WTC11 (cell line): ENCODE data around the gene TRIP12.

ENCODE experiments used
- FOXJ3 ChIP-seq: sonication (generic); formaldehyde crosslinking; IDR thresholded peaks from 2 replicates; pipeline ENCODE4 v1.9.0; 2021; ENCODE audit warnings: missing genetic modification reagents, mild to moderate bottlenecking, borderline replicate concordance
- FOXK1 ChIP-seq: sonication (generic); formaldehyde crosslinking; IDR thresholded peaks from 2 replicates; pipeline ENCODE4 v1.8.0; 2022; ENCODE audit warnings: mild to moderate bottlenecking, moderate library complexity, missing genetic modification reagents
- FOXP1 ChIP-seq: sonication (generic); formaldehyde crosslinking; IDR thresholded peaks from 2 replicates; pipeline ENCODE4 v1.8.0; 2022; ENCODE audit warnings: missing genetic modification reagents, mild to moderate bottlenecking, moderate library complexity, borderline replicate concordance
- NR2C2 ChIP-seq: sonication (generic); formaldehyde crosslinking; IDR thresholded peaks from 2 replicates; pipeline ENCODE4 v1.8.0; 2022; ENCODE audit warnings: mild to moderate bottlenecking, missing genetic modification reagents
- STAT6 ChIP-seq: sonication (generic); formaldehyde crosslinking; conservative IDR thresholded peaks from 2 replicates; pipeline ENCODE4 v1.8.1; 2023; ENCODE audit warnings: mild to moderate bottlenecking, low read depth, missing genetic modification reagents, moderate library complexity
- ZNF263 ChIP-seq: sonication (generic); formaldehyde crosslinking; IDR thresholded peaks from 2 replicates; pipeline ENCODE4 v1.8.1; 2022; ENCODE audit warnings: low read depth, mild to moderate bottlenecking, moderate library complexity, missing genetic modification reagents
- TF ChIP-seq, protein P1 (sequence below): sonication (generic); formaldehyde crosslinking; conservative IDR thresholded peaks from 2 replicates; pipeline ENCODE4 v1.8.1; 2022; ENCODE audit warnings: mild to moderate bottlenecking, missing genetic modification reagents
- TF ChIP-seq, protein P2 (sequence below): sonication (generic); formaldehyde crosslinking; IDR thresholded peaks from 2 replicates; pipeline ENCODE4 v1.8.0; 2022; ENCODE audit warnings: mild to moderate bottlenecking, missing genetic modification reagents
- TF ChIP-seq, protein P3 (sequence below): fragments of 200-600 bp; IDR thresholded peaks from 2 replicates; pipeline ENCODE4 v1.8.0; 2022; ENCODE audit warnings: antibody characterized with exemption

DNA sequence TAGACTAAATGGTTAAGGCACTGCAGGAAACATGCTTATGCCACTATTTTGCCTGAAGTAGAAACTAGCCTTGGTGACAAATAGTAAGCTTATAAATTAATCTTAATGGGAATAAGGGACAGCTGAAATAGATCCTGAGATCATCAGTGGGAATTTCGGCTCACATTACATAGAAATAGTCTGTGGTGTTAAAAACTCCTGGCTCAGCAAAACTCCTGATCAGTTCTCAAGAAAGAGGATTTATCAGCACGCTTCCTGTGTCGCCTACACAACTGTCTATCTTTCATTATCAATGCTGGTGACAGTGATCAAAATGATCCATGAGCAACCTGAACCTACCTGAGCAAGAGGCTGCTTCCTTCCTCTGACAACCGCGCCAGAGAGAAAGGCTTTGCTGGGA lies 190.4 kb downstream of the TRIP12 start:
- TF ChIP-seq ZNF263 (CRISPR knock-in tag) (no peak), FOXJ3 (no peak), STAT6 (CRISPR knock-in tag) (no peak), NR2C2 (CRISPR knock-in tag) (no peak), FOXK1 (no peak), FOXP1 (CRISPR knock-in tag) (no peak)
- TF ChIP-seq, protein P1, sequence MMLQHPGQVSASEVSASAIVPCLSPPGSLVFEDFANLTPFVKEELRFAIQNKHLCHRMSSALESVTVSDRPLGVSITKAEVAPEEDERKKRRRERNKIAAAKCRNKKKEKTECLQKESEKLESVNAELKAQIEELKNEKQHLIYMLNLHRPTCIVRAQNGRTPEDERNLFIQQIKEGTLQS: no peak
- TF ChIP-seq, protein P2, sequence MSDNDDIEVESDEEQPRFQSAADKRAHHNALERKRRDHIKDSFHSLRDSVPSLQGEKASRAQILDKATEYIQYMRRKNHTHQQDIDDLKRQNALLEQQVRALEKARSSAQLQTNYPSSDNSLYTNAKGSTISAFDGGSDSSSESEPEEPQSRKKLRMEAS: no peak
- TF ChIP-seq, protein P3, sequence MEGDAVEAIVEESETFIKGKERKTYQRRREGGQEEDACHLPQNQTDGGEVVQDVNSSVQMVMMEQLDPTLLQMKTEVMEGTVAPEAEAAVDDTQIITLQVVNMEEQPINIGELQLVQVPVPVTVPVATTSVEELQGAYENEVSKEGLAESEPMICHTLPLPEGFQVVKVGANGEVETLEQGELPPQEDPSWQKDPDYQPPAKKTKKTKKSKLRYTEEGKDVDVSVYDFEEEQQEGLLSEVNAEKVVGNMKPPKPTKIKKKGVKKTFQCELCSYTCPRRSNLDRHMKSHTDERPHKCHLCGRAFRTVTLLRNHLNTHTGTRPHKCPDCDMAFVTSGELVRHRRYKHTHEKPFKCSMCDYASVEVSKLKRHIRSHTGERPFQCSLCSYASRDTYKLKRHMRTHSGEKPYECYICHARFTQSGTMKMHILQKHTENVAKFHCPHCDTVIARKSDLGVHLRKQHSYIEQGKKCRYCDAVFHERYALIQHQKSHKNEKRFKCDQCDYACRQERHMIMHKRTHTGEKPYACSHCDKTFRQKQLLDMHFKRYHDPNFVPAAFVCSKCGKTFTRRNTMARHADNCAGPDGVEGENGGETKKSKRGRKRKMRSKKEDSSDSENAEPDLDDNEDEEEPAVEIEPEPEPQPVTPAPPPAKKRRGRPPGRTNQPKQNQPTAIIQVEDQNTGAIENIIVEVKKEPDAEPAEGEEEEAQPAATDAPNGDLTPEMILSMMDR: no peak
